ENCODE results near the gene TMEM209. TPM values are rescaled to one million over a fixed set of nuclear protein-coding genes. Genes with fewer than 3 reads are reported as not detected.

The TMEM209 gene
- total and polyA plus RNA-seq, 4 donors: 4.5 to 10.1 (median 9.0) TPM

DNA sequence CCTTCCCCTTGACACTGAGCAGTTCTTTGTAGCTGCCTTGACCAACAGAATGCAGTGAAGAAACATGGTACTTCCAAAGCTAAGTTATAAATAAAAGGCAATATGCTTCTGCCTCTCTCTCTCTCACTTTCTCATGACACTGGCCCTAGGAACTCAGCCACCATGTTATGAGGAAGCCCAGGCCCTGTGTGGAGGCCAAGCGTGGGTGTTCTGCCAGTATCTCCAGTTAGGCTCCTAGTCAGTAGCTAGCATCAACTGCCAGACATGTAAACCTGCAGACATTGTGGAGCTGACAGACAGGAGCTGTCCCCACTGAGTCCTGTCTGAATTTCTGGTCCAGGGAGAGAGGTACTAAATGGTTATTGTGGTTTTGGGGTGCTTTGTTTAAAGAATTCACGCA lies 45.2 kb downstream of the TMEM209 start:
- Histone ChIP-seq H3K4me3 (ENCODE audit: low read depth in 1 of 3, low read length in 3 of 3) (no peak overlapping the region), H3K27me3 (ENCODE audit: control insufficient read depth in 4 of 4, insufficient read depth in 4 of 4, low read length in 3 of 4) (no peaks in the 10 kb centered on the region), H3K4me1 (ENCODE audit: control insufficient read depth in 4 of 4, insufficient read depth in 4 of 4, low read length in 3 of 4) (no peaks in the 10 kb centered on the region), H3K36me3 (ENCODE audit: control insufficient read depth in 4 of 4, insufficient read depth in 3 of 4, low read depth in 1 of 4, low read length in 3 of 4) (peaks cover 8 to 35% (median 10%) of the 10 kb centered on the region in 4 donors), H3K9me3 (ENCODE audit: control insufficient read depth in 4 of 4, low read length in 3 of 4) (peaks cover 0 to 3% (median 1%) of the 10 kb centered on the region in 4 donors), H3K27ac (ENCODE audit: low read depth in 1 of 2, low read length in 2 of 2) (no peak overlapping the region), H3K9ac (ENCODE audit: low read depth in 1 of 2, low read length in 2 of 2) (no peak overlapping the region)
- over 99% methylated on average over 2 of the region's 2 CpGs for WGBS
- no peak for TF ChIP-seq HNF4A (conservative IDR thresholded peaks at IDR 0.05)
- no peak for TF ChIP-seq JUND (IDR thresholded peaks at IDR 0.05)
- no peak for DNase-seq (ENCODE audit: low spot score)

DNA sequence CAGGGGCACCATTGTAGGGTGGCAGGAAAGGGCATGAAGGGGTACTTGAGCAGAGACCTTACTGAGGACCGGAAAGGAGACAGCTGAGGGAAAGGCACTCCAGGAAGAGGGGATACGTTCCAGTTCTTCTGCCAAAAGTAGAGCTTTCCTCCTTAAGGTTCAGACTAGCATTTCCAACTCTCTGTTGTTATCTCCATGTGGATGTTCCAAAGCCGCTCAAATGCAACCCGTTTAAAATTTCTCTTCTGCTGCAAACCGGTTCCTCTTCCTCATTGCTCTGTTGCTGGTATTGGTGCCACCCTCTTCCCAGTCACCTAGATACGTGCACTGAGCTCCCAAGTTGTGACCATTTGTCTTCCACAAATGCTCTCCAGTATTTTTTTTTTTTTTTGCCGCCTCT lies 47.5 kb downstream of the TMEM209 start:
- Histone ChIP-seq H3K9ac (ENCODE audit: low read depth in 1 of 2, low read length in 2 of 2) (no peak overlapping the region), H3K27me3 (ENCODE audit: control insufficient read depth in 4 of 4, insufficient read depth in 4 of 4, low read length in 3 of 4) (no peaks in the 10 kb centered on the region), H3K27ac (ENCODE audit: low read depth in 1 of 2, low read length in 2 of 2) (no peak overlapping the region), H3K4me3 (ENCODE audit: low read depth in 1 of 3, low read length in 3 of 3) (no peak overlapping the region), H3K36me3 (ENCODE audit: control insufficient read depth in 4 of 4, insufficient read depth in 3 of 4, low read depth in 1 of 4, low read length in 3 of 4) (peaks cover 5 to 20% (median 10%) of the 10 kb centered on the region in 4 donors), H3K4me1 (ENCODE audit: control insufficient read depth in 4 of 4, insufficient read depth in 4 of 4, low read length in 3 of 4) (no peaks in the 10 kb centered on the region), H3K9me3 (ENCODE audit: control insufficient read depth in 4 of 4, low read length in 3 of 4) (peaks cover 0 to 3% (median 1%) of the 10 kb centered on the region in 4 donors)
- 96% methylated on average over 7 of the region's 7 CpGs for WGBS
- DNase-seq (ENCODE audit: low spot score): no peak
- TF ChIP-seq, protein P1, sequence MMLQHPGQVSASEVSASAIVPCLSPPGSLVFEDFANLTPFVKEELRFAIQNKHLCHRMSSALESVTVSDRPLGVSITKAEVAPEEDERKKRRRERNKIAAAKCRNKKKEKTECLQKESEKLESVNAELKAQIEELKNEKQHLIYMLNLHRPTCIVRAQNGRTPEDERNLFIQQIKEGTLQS (IDR thresholded peaks at IDR 0.05): no peak
- TF ChIP-seq SP1 (IDR thresholded peaks at IDR 0.05) (no peak), FOXA1 (IDR thresholded peaks at IDR 0.05) (no peak)

DNA sequence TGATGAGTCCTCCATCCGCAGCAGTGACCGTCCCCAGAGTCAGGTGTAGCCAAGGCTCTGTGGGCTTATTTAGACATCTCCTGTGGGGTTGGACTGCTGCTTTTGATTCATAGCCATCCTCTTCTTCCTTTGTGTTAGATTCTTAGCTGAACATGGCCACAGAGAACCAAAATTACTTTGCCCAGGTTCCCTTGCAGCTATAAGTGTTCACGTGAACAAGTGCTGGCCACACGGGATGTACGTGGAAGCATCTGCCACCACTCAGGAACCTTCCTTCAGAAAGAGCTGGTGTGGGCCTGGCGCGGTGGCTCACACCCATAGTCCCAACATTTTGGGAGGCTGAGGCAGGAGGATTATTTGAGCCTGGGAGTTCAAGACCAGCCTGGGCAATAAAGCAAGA lies 49.1 kb downstream of the TMEM209 start:
- Histone ChIP-seq H3K27ac (ENCODE audit: low read depth in 1 of 2, low read length in 2 of 2) (no peak overlapping the region), H3K9me3 (ENCODE audit: control insufficient read depth in 4 of 4, low read length in 3 of 4) (peaks cover 0 to 3% (median 1%) of the 10 kb centered on the region in 4 donors), H3K36me3 (ENCODE audit: control insufficient read depth in 4 of 4, insufficient read depth in 3 of 4, low read depth in 1 of 4, low read length in 3 of 4) (peaks cover 0 to 9% (median 7%) of the 10 kb centered on the region in 4 donors), H3K9ac (ENCODE audit: low read depth in 1 of 2, low read length in 2 of 2) (no peak overlapping the region), H3K27me3 (ENCODE audit: control insufficient read depth in 4 of 4, insufficient read depth in 4 of 4, low read length in 3 of 4) (no peaks in the 10 kb centered on the region), H3K4me3 (ENCODE audit: low read depth in 1 of 3, low read length in 3 of 3) (no peak overlapping the region), H3K4me1 (ENCODE audit: control insufficient read depth in 4 of 4, insufficient read depth in 4 of 4, low read length in 3 of 4) (no peaks in the 10 kb centered on the region)
- 97% methylated on average over 7 of the region's 7 CpGs for WGBS
- DNase-seq (ENCODE audit: low spot score): no peak
- TF ChIP-seq GABPA (IDR thresholded peaks at IDR 0.05 in 1 of 2, conservative IDR thresholded peaks at IDR 0.05 in 1 of 2) (no peak), SP1 (IDR thresholded peaks at IDR 0.05) (no peak), CTCF (IDR thresholded peaks at IDR 0.05; ENCODE audit: low read depth, low read length, missing input control) (no peak), HNF4A (conservative IDR thresholded peaks at IDR 0.05) (no peak), RAD21 (IDR thresholded peaks at IDR 0.05) (no peak), FOXA1 (IDR thresholded peaks at IDR 0.05) (no peak), FOXA2 (IDR thresholded peaks at IDR 0.05) (no peak), HNF4G (IDR thresholded peaks at IDR 0.05) (no peak), JUND (IDR thresholded peaks at IDR 0.05) (no peak), EGR1 (IDR thresholded peaks at IDR 0.05; ENCODE audit: low read depth in 2 of 2) (no peak), RXRA (IDR thresholded peaks at IDR 0.05) (no peak)
- TF ChIP-seq, protein P1 (IDR thresholded peaks at IDR 0.05): no peak
- TF ChIP-seq, protein P2, sequence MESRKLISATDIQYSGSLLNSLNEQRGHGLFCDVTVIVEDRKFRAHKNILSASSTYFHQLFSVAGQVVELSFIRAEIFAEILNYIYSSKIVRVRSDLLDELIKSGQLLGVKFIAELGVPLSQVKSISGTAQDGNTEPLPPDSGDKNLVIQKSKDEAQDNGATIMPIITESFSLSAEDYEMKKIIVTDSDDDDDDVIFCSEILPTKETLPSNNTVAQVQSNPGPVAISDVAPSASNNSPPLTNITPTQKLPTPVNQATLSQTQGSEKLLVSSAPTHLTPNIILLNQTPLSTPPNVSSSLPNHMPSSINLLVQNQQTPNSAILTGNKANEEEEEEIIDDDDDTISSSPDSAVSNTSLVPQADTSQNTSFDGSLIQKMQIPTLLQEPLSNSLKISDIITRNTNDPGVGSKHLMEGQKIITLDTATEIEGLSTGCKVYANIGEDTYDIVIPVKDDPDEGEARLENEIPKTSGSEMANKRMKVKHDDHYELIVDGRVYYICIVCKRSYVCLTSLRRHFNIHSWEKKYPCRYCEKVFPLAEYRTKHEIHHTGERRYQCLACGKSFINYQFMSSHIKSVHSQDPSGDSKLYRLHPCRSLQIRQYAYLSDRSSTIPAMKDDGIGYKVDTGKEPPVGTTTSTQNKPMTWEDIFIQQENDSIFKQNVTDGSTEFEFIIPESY (IDR thresholded peaks at IDR 0.05): no peak
